Endothelial cell of umbilical vein (primary cell): ENCODE data around the gene CFAP20DC. TPM values are rescaled to one million over a fixed set of nuclear protein-coding genes. Genes with fewer than 3 reads are reported as not detected.

Source experiments
- BruUV-seq: library from RNA; stranded (reverse); fragments of 400-500 nt; replicated peaks from 2 replicates; lab custom pipeline; 2021; lab: Mats Ljungman, UMichigan
- CTCF ChIA-PET: fragments of 300-600, 350-600 bp; sonication (Branson Sonifier 250); formaldehyde crosslinking; loops from one replicate; lab custom pipeline; 2021; ENCODE audit warnings: antibody characterized with exemption, inconsistent platforms; lab: Charles Lee
- POLR2A ChIA-PET: fragments of 300-600, 350-600 bp; sonication (Branson Sonifier 250); formaldehyde crosslinking; loops from one replicate; lab custom pipeline; 2021; ENCODE audit warnings: antibody characterized with exemption, inconsistent platforms; lab: Charles Lee
- DNase-seq: peaks from one replicate; pipeline ENCODE4 v3.0.0-alpha.2; 2011; ENCODE audit warnings: low read depth, low spot score
- FAIRE-seq: peaks from 2 replicates; lab custom pipeline; 2011; peaks lifted over from hg19 to GRCh38; lab: Jason Lieb, UNC
- H2AFZ ChIP-seq: 2 replicates; pipeline ENCODE4 v1.6.0; 2012; ENCODE audit warnings: low read depth, low read length, control low read depth, inconsistent platforms
- H3K27ac ChIP-seq: 2 replicates; pipeline ENCODE4 v1.5.1; 2011; ENCODE audit warnings: low read depth, mild to moderate bottlenecking, control low read depth, low read length, moderate library complexity; ENCODE audit not compliant: insufficient read depth
- H3K27me3 ChIP-seq, 2 experiments: 2 replicates each; pipeline versions ENCODE4 v1.6.0 to v1.6.1; 2011; ENCODE audit warnings: low read length in 2 of 2, mixed read lengths in 1 of 2; ENCODE audit not compliant: control insufficient read depth in 2 of 2, insufficient read depth in 2 of 2
- H3K36me3 ChIP-seq, 2 experiments: 2 replicates in 1 of 2; 3 replicates in 1 of 2; pipeline ENCODE4 v1.5.1; 2011; ENCODE audit warnings: low read length in 2 of 2, mild to moderate bottlenecking in 1 of 2, moderate library complexity in 1 of 2; ENCODE audit not compliant: control insufficient read depth in 2 of 2, insufficient read depth in 2 of 2; ENCODE audit errors: extremely low read depth in 1 of 2
- H3K4me1 ChIP-seq: 3 replicates; pipeline ENCODE4 v1.5.1; 2011; ENCODE audit warnings: mild to moderate bottlenecking, low read length; ENCODE audit not compliant: control insufficient read depth, insufficient read depth; ENCODE audit errors: extremely low read depth
- H3K4me2 ChIP-seq: 2 replicates; pipeline ENCODE4 v1.6.1; 2011; ENCODE audit warnings: low read length, control low read depth, mixed read lengths; ENCODE audit not compliant: insufficient read depth
- H3K4me3 ChIP-seq, 3 experiments: fragments of 200-600 bp in 1 of 3; sonication (generic), shearing (Covaris generic) in 1 of 3; replicated peaks in 1 of 3; 2 replicates each; pipeline ENCODE4 v1.5.1; 2011 to 2016; ENCODE audit warnings: control low read depth in 3 of 3, low read length in 3 of 3, mild to moderate bottlenecking in 2 of 3, inconsistent platforms in 1 of 3, low read depth in 1 of 3, moderate library complexity in 1 of 3; ENCODE audit not compliant: insufficient read depth in 1 of 3
- H3K79me2 ChIP-seq: 2 replicates; pipeline ENCODE4 v1.6.0; 2012; ENCODE audit warnings: low read length, inconsistent platforms; ENCODE audit not compliant: control insufficient read depth, insufficient read depth
- H3K9ac ChIP-seq: replicated peaks from 2 replicates; pipeline ENCODE3; 2011; ENCODE audit warnings: low read length, control low read depth; ENCODE audit not compliant: insufficient read depth; ENCODE audit errors: extremely low read depth
- H3K9me1 ChIP-seq: replicated peaks from 3 replicates; pipeline ENCODE4 v1.6.0; 2011; ENCODE audit warnings: mild to moderate bottlenecking, low read length; ENCODE audit not compliant: control insufficient read depth, insufficient read depth; ENCODE audit errors: extremely low read depth
- H3K9me3 ChIP-seq: replicated peaks from 2 replicates; pipeline ENCODE4 v1.5.1; 2012; ENCODE audit warnings: low read length, inconsistent platforms; ENCODE audit not compliant: control insufficient read depth, insufficient read depth
- H4K20me1 ChIP-seq: replicated peaks from 2 replicates; pipeline ENCODE3; 2011; ENCODE audit warnings: mild to moderate bottlenecking, low read length; ENCODE audit not compliant: control insufficient read depth, insufficient read depth; ENCODE audit errors: extremely low read depth
- EZH2 ChIP-seq: IDR thresholded peaks from 2 replicates; pipeline ENCODE4 v1.6.1; 2012; ENCODE audit warnings: borderline replicate concordance, low read depth, mild to moderate bottlenecking, moderate library complexity, low read length, inconsistent platforms; ENCODE audit not compliant: severe bottlenecking
- FOS ChIP-seq: IDR thresholded peaks from 2 replicates; pipeline ENCODE4 v1.6.1; 2011; ENCODE audit warnings: mild to moderate bottlenecking, low read length, moderate library complexity, borderline replicate concordance; ENCODE audit not compliant: insufficient read depth
- GATA2 ChIP-seq: IDR thresholded peaks from 2 replicates; pipeline ENCODE4 v1.7.0; 2011; ENCODE audit warnings: low read depth, mild to moderate bottlenecking, moderate library complexity, mixed read lengths, low read length; ENCODE audit not compliant: insufficient read length, insufficient read depth
- JUN ChIP-seq: IDR thresholded peaks from 2 replicates; pipeline ENCODE4 v1.6.1; 2011; ENCODE audit warnings: borderline replicate concordance, low read depth; ENCODE audit not compliant: insufficient read length, insufficient read depth
- MYC ChIP-seq: IDR thresholded peaks from one replicate; pipeline ENCODE4 v1.6.1; 2011; ENCODE audit warnings: mild to moderate bottlenecking, low read depth, low read length
- POLR2A ChIP-seq: IDR thresholded peaks from 2 replicates; pipeline ENCODE4 v1.6.1; 2012; ENCODE audit warnings: low read depth, mild to moderate bottlenecking, control low read depth, low read length
- POLR2AphosphoS5 ChIP-seq: IDR thresholded peaks from 2 replicates; pipeline ENCODE4 v1.6.1; 2012; ENCODE audit warnings: low read depth, mild to moderate bottlenecking, control low read depth, low read length, moderate library complexity; ENCODE audit not compliant: insufficient read depth
- dilution Hi-C: fragments of 300-500 bp; cut with MboI; formaldehyde crosslinking; loops from one replicate; pipeline ENCODE4 v1.15.0; 2019; ENCODE audit warnings: low sequenced_read_pairs; ENCODE audit not compliant: extremely low pct_ligation_motif_present
- intact Hi-C: fragments of 100-400 bp; cut with micrococcal nuclease; formaldehyde crosslinking; loops from one replicate; pipeline ENCODE4 v1.10.0; 2022
- polyA plus RNA-seq, 4 experiments: library from polyadenylated mRNA; depleted of rRNA in 3 of 4; stranded (reverse) in 3 of 4; unstranded in 1 of 4; fragments of >200 nt; gene quantifications; 2 replicates each; pipeline versions ENCODE4 v1.2.1 to v1.2.3, GENCODE V29; 2011 to 2012; ENCODE audit warnings: missing spikeins in 1 of 4
- total RNA-seq: library from RNA; stranded (reverse); gene quantifications from 2 replicates; pipeline ENCODE4 v1.2.3, GENCODE V29; 2021
- TF ChIP-seq, protein P1 (sequence below), 2 donors: IDR thresholded peaks; 1 replicate in 1 of 2; 2 replicates in 1 of 2; pipeline ENCODE4 v1.5.1; 2011; ENCODE audit warnings: low read length in 2 of 2, mild to moderate bottlenecking in 2 of 2, moderate library complexity in 2 of 2, control low read depth in 1 of 2, inconsistent platforms in 1 of 2, low read depth in 1 of 2; ENCODE audit not compliant: insufficient read depth in 1 of 2; ENCODE audit errors: extremely low read depth in 1 of 2
- TF ChIP-seq, protein P2 (sequence below): IDR thresholded peaks from 2 replicates; pipeline ENCODE4 v1.6.1; 2011; ENCODE audit not compliant: insufficient read depth, insufficient read length

Gene CFAP20DC
- total and polyA plus RNA-seq, 2 donors (not counting 3 experiments of a cell fraction or from before 2014, with no cell fraction given), result 0.92 to 2.1 TPM

DNA sequence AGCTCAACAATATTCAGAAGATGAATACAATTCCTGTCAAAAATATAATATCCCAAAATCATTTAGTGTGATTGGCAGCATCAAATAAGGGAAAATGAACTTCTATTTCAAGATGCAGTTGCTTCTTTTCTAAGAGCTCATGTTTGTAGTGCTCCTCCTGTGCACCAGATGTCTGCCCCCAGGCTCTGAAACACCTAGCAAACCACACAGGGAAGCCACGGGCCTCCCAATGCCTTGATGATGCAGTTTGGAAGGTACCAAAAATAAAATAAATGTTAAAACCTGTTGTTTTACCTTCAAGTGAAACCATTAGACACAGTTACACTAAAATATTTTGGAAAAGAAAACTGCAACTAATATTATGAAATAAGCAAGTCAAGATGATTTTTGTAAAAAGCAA, 22.2 kb downstream of the CFAP20DC start:
- no peak overlapping the region for H2AFZ ChIP-seq
- no peaks in the 10 kb centered on the region for H4K20me1 ChIP-seq
- no peak overlapping the region for H3K4me2 ChIP-seq
- H3K4me1 ChIP-seq, result peaks cover 2% of the 10 kb centered on the region
- no peak overlapping the region for H3K9ac ChIP-seq
- intact Hi-C loops, result no loop called here
- H3K9me3 ChIP-seq, result no peaks in the 10 kb centered on the region
- FAIRE-seq (no peak), DNase-seq (no peak)
- dilution Hi-C loops, result no loop called here
- CTCF ChIA-PET, result interaction anchor here (1.0 kb wide), 1 partner anchor 20 kb away, joined by 3 read pairs; no protein-coding TSS in a partner anchor
- no peak overlapping the region for H3K4me3 ChIP-seq
- H3K27me3 ChIP-seq, result no peaks in the 10 kb centered on the region
- no peaks in the 10 kb centered on the region for H3K79me2 ChIP-seq
- no peaks in the 10 kb centered on the region for H3K36me3 ChIP-seq
- no TSS peak for BruUV-seq
- TF ChIP-seq POLR2A (no peak), FOS (no peak), GATA2 (no peak), MYC (no peak), EZH2 (no peak), POLR2AphosphoS5 (no peak), JUN (no peak)
- TF ChIP-seq, protein P1, sequence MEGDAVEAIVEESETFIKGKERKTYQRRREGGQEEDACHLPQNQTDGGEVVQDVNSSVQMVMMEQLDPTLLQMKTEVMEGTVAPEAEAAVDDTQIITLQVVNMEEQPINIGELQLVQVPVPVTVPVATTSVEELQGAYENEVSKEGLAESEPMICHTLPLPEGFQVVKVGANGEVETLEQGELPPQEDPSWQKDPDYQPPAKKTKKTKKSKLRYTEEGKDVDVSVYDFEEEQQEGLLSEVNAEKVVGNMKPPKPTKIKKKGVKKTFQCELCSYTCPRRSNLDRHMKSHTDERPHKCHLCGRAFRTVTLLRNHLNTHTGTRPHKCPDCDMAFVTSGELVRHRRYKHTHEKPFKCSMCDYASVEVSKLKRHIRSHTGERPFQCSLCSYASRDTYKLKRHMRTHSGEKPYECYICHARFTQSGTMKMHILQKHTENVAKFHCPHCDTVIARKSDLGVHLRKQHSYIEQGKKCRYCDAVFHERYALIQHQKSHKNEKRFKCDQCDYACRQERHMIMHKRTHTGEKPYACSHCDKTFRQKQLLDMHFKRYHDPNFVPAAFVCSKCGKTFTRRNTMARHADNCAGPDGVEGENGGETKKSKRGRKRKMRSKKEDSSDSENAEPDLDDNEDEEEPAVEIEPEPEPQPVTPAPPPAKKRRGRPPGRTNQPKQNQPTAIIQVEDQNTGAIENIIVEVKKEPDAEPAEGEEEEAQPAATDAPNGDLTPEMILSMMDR (IDR thresholded peaks at IDR 0.05; ENCODE audit: extremely low read depth in 1 of 2, insufficient read depth in 1 of 2, low read depth in 1 of 2, low read length in 2 of 2), result no peak
- TF ChIP-seq, protein P2, sequence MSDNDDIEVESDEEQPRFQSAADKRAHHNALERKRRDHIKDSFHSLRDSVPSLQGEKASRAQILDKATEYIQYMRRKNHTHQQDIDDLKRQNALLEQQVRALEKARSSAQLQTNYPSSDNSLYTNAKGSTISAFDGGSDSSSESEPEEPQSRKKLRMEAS, result no peak
- POLR2A ChIA-PET, result no interaction called here
- no peak overlapping the region for H3K27ac ChIP-seq
- H3K9me1 ChIP-seq, result no peaks in the 10 kb centered on the region
